Measurements from ENCODE around the gene NYNRIN. TPM values are rescaled to one million over a fixed set of nuclear protein-coding genes. Genes with fewer than 3 reads are reported as not detected.

NYNRIN gene
- total RNA-seq, 2 donors from 2014 or later = 13.0 to 26.7 TPM

DNA sequence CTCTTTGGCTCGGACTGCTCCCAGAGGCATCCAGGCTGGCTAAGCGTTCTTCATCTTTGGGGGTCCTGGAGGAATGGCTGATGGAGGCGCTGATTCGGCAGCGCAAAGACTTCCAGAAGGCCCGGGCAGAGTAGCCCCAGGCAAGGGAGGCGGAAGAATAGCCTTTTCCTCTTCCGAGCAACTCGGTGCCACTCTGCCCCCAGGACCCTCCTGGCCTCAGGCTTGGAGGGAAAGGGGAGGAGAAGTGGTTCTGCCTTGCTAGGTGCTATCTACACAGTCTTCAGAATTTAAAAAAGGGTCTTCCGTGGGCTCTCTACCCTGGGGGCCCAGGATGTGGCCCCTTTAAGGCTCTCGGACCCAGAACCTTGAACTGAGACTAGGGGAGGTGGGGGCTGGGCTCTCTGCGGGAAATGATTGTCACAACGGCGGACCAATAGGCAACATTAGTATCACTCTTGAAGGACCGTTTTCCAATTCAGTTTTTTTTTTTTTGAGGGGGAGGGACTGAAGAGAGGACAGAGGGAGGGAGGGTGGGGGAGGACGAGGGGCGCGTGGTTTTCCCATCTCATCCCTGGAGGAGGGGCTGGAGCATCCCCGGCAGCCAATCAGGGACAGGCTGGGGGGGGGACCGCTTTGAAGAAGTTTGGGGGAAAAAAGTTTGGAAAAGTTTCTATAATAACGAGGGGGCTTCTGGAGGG lies 31.1 kb upstream of the NYNRIN start, which contains the start of gene NFATC4:
Gene NFATC4 (plus strand): TSS at position 671 of the 698 bp plus-strand sequence. CDS start 157 bp downstream, outside the sequence.
- H3K27me3 ChIP-seq = no peaks in the 10 kb centered on the region
- intact Hi-C loops (cut with DNase I) = loop anchor here (2.0 to 5.0 kb wide), 2 partner anchors 35 to 63 kb away; no protein-coding TSS in a partner anchor
- H3K9ac ChIP-seq (ENCODE audit: low read depth in 2 of 2, low read length in 2 of 2) = peak within 1 kb of the TSS; percentile 74 to 89
- no peaks in the 10 kb centered on the region for H3K9me3 ChIP-seq
- DNase-seq = peak; percentile 85
- H3K36me3 ChIP-seq = no peaks in the 10 kb centered on the region
- H3K4me3 ChIP-seq = peak within 1 kb of the TSS; percentile 42
- TF ChIP-seq, protein P1, sequence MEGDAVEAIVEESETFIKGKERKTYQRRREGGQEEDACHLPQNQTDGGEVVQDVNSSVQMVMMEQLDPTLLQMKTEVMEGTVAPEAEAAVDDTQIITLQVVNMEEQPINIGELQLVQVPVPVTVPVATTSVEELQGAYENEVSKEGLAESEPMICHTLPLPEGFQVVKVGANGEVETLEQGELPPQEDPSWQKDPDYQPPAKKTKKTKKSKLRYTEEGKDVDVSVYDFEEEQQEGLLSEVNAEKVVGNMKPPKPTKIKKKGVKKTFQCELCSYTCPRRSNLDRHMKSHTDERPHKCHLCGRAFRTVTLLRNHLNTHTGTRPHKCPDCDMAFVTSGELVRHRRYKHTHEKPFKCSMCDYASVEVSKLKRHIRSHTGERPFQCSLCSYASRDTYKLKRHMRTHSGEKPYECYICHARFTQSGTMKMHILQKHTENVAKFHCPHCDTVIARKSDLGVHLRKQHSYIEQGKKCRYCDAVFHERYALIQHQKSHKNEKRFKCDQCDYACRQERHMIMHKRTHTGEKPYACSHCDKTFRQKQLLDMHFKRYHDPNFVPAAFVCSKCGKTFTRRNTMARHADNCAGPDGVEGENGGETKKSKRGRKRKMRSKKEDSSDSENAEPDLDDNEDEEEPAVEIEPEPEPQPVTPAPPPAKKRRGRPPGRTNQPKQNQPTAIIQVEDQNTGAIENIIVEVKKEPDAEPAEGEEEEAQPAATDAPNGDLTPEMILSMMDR (IDR thresholded peaks at IDR 0.05) = no peak
- peaks cover 9% of the 10 kb centered on the region for H3K4me1 ChIP-seq
- H3K27ac ChIP-seq = peak within 1 kb of the TSS; percentile 72

DNA sequence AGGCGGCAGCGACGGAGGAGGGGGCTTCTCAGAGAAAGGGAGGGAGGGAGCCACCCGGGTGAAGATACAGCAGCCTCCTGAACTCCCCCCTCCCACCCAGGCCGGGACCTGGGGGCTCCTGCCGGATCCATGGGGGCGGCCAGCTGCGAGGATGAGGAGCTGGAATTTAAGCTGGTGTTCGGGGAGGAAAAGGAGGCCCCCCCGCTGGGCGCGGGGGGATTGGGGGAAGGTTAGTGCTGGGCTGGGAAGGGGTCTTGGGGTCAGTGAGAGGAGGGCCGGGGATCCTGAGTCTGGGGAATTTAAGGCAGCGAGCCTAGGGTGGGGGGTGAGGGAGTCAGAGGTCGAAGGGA lies 30.6 kb upstream of the NYNRIN start:
- H3K27ac ChIP-seq = peak overlapping the region; percentile 68
- DNase-seq = peak; percentile 29
- H3K4me3 ChIP-seq = peak overlapping the region; percentile 42
- no peaks in the 10 kb centered on the region for H3K9me3 ChIP-seq
- peaks cover 9% of the 10 kb centered on the region for H3K4me1 ChIP-seq
- H3K36me3 ChIP-seq = no peaks in the 10 kb centered on the region
- intact Hi-C loops (cut with DNase I) = loop anchor here (5.0 kb wide), 1 partner anchor 36 kb away; no protein-coding TSS in a partner anchor
- TF ChIP-seq, protein P1 (IDR thresholded peaks at IDR 0.05) = no peak
- H3K9ac ChIP-seq (ENCODE audit: low read depth in 2 of 2, low read length in 2 of 2) = peak overlapping the region; percentile 74 to 82
- H3K27me3 ChIP-seq = no peaks in the 10 kb centered on the region

DNA sequence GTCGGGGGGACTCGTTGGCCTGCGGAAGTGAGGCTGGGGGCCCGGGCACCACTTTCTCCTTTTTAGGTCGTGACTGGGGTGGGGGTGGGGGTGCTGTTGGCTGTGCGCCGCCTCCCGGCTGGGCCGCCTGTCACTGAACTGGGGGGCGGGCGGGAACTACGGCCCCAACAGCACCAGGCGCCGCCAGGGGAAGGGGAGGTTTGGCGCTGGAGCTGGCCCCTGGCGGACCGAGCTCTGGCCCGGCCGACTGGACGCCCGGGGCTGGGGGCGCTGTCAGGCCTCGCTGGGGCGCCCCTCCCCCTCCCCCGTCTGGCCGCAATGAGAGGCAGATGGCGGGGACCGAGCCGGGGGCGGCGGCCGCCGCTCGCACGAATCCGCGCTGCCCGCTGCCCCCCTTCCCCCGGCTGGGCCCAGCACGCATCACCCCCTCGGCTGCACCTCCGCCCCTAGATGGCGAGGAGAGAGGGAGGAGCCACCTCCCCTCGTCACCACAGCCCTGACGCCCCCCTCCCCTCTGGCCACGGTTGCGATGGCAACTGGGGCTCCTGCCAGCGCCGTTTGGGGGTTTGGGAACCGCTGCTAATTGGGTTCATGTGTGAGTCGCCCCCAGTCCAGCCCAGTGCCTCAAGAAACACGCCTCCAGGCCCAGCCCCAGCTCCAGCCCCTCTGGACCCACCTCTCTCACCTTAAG lies 30.1 kb upstream of the NYNRIN start:
- peaks cover 9% of the 10 kb centered on the region for H3K4me1 ChIP-seq
- H3K27ac ChIP-seq = peak overlapping the region; percentile 68
- peak overlapping the region; percentile 42 for H3K4me3 ChIP-seq
- H3K27me3 ChIP-seq = no peaks in the 10 kb centered on the region
- H3K36me3 ChIP-seq = no peaks in the 10 kb centered on the region
- H3K9ac ChIP-seq (ENCODE audit: low read depth in 2 of 2, low read length in 2 of 2) = peak overlapping the region; percentile 74 to 82
- DNase-seq = peak; percentile 48
- TF ChIP-seq, protein P1 (IDR thresholded peaks at IDR 0.05) = no peak
- no peaks in the 10 kb centered on the region for H3K9me3 ChIP-seq
- intact Hi-C loops (cut with DNase I) = loop anchor here (5.0 kb wide), 1 partner anchor 36 kb away; no protein-coding TSS in a partner anchor

DNA sequence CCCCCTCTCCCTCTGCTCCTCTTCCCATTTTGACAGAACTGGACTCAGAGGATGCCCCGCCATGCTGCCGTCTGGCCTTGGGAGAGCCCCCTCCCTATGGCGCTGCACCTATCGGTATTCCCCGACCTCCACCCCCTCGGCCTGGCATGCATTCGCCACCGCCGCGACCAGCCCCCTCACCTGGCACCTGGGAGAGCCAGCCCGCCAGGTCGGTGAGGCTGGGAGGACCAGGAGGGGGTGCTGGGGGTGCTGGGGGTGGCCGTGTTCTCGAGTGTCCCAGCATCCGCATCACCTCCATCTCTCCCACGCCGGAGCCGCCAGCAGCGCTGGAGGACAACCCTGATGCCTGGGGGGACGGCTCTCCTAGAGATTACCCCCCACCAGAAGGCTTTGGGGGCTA lies 29.3 kb upstream of the NYNRIN start:
- Histone ChIP-seq H3K4me3 (no peak overlapping the region), H3K4me1 (peaks cover 9% of the 10 kb centered on the region), H3K36me3 (no peaks in the 10 kb centered on the region), H3K27ac (no peak overlapping the region), H3K27me3 (no peaks in the 10 kb centered on the region), H3K9me3 (no peaks in the 10 kb centered on the region), H3K9ac (ENCODE audit: low read depth in 2 of 2, low read length in 2 of 2) (no peak overlapping the region)
- TF ChIP-seq, protein P1 (IDR thresholded peaks at IDR 0.05) = no peak
- intact Hi-C loops (cut with DNase I) = loop anchor here (5.0 kb wide), 1 partner anchor 37 kb away; no protein-coding TSS in a partner anchor
- no peak for DNase-seq

DNA sequence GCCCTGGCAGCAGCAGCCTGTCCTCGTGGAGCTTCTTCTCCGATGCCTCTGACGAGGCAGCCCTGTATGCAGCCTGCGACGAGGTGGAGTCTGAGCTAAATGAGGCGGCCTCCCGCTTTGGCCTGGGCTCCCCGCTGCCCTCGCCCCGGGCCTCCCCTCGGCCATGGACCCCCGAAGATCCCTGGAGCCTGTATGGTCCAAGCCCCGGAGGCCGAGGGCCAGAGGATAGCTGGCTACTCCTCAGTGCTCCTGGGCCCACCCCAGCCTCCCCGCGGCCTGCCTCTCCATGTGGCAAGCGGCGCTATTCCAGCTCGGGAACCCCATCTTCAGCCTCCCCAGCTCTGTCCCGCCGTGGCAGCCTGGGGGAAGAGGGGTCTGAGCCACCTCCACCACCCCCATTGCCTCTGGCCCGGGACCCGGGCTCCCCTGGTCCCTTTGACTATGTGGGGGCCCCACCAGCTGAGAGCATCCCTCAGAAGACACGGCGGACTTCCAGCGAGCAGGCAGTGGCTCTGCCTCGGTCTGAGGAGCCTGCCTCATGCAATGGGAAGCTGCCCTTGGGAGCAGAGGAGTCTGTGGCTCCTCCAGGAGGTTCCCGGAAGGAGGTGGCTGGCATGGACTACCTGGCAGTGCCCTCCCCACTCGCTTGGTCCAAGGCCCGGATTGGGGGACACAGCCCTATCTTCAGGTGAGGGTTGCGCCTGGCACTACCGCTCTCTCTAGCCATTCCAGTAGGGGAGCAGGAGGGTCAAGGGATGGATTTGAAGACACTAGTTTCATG lies 28.7 kb upstream of the NYNRIN start:
- Histone ChIP-seq H3K4me3 (no peak overlapping the region), H3K9me3 (no peaks in the 10 kb centered on the region), H3K9ac (ENCODE audit: low read depth in 2 of 2, low read length in 2 of 2) (no peak overlapping the region), H3K4me1 (peaks cover 9% of the 10 kb centered on the region), H3K27ac (no peak overlapping the region), H3K36me3 (no peaks in the 10 kb centered on the region), H3K27me3 (no peaks in the 10 kb centered on the region)
- DNase-seq = no peak
- intact Hi-C loops (cut with DNase I) = loop anchor here (5.0 kb wide), 1 partner anchor 38 kb away; no protein-coding TSS in a partner anchor
- TF ChIP-seq, protein P1 (IDR thresholded peaks at IDR 0.05) = no peak
